ENCODE measurements around the gene MGST3.

DNA sequence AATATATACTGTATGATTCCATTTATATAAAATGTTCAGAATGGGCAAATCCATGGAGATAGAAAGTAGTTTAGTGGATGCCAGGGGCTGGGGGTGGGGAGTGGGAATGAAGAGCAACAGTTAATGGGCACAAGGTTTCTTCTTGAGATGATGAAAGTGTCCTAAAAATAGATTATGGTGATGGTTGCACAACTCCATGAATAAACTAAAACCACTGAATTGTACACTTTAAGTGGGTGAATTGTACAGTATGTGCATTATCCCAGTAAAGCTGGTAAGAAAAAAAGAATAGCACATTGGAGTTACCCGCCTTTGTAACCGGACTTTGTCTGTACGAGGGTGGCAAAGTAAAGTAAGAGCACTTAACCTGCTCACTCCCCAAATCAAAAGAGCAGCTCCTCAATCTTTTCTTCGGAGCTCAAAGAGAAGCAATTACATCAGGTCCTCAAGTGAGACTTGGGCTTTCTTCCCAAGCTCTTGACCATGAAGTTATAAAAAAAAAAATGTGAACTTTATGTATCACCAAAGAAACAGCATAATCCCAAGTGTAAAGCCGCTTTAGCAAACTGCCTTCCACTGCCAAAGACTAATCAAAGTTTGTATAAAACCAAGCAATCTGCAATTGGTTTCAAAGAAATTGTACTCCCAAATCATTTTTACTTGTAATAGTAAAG, 35.3 kb downstream of the MGST3 start:
- TF ChIP-seq, protein P1, sequence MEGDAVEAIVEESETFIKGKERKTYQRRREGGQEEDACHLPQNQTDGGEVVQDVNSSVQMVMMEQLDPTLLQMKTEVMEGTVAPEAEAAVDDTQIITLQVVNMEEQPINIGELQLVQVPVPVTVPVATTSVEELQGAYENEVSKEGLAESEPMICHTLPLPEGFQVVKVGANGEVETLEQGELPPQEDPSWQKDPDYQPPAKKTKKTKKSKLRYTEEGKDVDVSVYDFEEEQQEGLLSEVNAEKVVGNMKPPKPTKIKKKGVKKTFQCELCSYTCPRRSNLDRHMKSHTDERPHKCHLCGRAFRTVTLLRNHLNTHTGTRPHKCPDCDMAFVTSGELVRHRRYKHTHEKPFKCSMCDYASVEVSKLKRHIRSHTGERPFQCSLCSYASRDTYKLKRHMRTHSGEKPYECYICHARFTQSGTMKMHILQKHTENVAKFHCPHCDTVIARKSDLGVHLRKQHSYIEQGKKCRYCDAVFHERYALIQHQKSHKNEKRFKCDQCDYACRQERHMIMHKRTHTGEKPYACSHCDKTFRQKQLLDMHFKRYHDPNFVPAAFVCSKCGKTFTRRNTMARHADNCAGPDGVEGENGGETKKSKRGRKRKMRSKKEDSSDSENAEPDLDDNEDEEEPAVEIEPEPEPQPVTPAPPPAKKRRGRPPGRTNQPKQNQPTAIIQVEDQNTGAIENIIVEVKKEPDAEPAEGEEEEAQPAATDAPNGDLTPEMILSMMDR (IDR thresholded peaks at IDR 0.05; ENCODE audit: insufficient read depth, low read length, poor library complexity, severe bottlenecking): no peak
- TF ChIP-seq EZH2phosphoT487 (conservative IDR thresholded peaks at IDR 0.05; ENCODE audit: low read length): no peak
